ENCODE data around the gene C1QTNF1. TPM values are rescaled to one million over a fixed set of nuclear protein-coding genes. Genes with fewer than 3 reads are reported as not detected.
"Not testable (repeated sequence)": the region's sequence is repeated elsewhere in the genome, so short reads cannot be mapped to it uniquely, and the experiment has no call there.

The C1QTNF1 gene
- total RNA-seq, 1 donor from 2014 or later: 14.6 TPM

DNA sequence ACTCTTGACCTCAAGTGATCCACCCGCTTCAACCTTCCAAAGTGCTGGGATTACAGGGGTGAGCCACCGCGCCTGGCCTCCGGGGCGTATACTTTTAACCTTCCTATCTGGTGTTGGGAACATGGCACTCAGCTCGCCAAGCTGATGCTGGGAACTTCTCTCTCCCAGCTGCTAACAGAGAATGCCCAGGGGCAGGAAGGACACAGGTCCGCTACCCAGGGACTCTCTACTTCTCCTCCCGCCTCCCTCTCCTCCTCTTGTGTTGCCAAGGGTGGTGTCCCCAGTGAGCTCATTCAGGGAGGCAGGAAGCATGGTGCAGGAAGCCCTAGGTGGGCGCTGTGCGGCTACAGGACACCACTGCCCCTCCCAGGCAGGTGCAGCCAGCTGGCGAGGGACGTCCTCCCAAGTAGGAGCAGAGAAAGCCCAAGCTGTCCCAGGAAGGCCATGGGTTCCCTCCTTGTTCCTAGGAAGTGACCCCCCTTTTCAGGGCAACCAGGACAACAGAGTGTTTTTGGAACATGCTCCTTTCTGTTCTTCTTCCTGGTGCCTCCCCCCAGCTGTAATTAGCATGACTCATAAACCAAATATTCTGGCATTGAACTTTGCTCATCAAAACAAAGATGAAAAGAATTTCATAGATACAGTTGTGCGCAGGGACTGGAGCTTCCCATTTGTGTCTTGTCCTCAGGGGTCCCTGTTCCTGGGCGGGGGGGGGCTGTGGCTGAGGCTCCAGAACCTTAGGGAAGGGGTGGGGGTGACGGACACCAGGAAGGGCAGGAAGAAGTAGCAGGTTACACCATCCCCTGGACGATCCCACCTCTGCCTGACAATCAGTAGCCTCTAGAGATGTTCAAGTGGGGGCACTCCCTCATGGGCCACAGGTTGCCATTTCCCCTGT is 2.7 kb downstream of the C1QTNF1 start:
- peak; percentile 43 for DNase-seq

DNA sequence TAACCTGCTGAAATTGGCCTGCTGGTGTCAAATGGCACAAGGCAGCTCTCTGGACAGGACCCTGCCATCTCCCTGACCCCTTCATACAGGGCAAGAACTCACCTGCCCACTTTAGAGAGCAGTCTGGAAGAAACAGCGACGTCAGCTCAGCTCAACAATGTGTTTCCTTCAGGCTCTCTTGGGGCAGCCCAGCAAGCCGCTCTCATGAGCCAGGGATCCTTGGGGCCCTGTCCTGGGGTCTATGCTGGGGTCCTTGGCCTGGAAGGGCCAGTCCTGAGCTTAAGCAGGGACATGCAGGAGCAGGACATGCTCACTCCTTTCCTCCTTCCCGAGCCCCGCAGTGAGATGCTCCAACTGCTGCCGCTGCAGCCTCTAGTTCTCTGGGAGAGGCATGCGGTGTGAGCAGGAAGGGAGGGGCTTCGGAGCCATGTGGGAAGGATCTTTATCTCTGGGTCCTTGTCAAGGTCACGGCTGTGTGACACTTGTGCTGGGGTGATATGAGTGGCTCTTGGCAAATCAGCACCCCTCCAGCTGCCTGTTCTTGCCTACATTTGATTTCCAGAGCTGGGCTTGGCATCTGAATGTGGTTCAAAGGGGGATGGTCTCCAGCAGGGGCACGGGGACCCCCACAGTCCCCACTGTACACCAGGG is 3.4 kb downstream of the C1QTNF1 start:
- DNase-seq: peak; percentile 33

DNA sequence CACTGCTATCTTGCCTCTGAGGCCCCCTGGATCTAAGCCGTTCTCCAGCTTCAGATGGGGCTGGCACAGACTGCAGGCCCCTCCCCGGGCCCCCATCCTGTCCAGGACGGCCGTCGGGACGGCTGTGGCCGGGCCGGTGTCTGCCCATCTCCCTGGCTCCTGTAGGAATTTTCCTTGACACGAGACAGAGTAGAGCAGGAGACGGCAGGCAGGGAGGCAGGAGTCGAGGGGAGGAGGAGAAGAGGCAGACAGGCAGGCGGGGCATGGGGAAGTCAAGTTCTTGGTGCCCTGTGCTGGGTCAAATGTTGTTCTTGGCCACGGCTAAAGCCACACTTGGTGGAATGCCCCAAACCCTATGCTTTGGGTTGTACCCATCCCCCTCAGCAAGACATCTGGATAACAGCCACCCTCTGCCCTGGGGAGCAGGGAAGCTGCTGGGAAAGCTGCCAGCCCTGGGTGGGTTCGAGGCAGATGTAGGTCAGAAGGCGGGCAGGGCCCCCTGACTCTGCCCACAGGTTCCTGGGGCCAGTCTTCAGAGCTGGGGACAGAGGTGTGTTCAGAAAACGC is 4.0 kb downstream of the C1QTNF1 start:
- no peak for DNase-seq

- no peak for DNase-seq
Observed at GRCh38 chr17:79028496-79029326, 4.7 kb downstream of the C1QTNF1 start.

DNA sequence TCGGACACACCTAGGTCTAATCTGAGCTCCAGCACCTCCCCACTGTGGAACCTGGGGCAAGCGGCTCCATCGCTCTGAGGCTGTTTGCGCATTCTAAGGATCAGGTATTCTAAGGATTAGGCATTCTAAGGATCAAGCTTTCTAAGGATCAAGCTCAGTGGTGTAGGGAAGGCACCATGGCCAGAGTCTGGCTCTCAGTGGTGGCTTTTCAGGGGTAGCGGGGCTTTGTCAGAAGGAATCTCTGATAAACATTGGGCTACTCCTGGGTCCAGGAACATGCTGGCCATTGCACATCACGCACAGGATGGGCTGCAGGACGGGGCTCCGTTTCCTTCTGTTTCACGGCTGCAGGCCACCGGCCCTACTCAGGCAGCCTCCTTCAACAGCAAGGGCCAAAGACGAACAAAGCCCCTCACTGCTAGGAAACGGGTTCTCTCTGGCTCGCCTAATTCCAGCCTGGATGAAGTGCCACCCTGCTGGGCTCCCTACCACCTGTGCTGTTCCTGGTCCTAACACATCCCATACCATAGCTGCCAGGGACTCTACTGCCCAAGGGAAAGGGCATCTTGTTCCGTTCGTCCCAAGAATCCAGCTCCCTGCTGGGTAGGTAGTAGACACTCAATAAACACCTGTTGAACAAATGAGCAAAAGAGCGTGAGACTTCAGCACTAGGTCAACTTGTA is 5.5 kb downstream of the C1QTNF1 start:
- no peak for DNase-seq

GRCh38 chr17:79030636-79031035 is 6.7 kb downstream of the C1QTNF1 start:
- DNase-seq: not testable (repeated sequence)

GRCh38 chr17:79031996-79032875 is 8.3 kb downstream of the C1QTNF1 start:
- DNase-seq: no peak

DNA sequence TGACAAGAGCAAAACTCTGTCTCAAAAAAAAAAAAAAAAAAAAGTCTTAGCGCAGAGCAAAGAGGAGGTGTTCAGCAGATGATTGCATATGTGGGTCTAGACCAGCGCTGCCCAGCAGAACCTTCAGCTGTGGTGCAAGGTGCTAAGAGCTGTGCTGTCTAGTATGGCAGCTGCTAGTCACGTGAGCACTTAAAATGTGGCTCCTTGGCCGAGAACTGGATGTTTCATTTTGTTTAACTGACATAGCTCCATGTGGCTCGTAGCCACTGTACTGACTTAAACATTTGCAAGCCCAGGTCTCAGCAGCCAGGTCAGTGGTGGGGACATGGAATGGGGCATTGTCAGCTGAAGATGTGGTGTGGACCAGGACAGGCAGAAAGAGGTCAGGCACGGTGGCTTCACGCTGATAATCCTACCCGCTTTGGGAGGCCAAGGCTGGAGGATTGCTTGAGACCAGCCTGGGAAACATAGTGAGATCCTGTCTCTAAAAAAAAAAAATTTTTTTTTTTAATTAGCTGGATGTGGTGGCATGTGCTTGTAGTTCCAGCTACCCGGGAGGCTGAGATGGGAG is 9.2 kb downstream of the C1QTNF1 start:
- DNase-seq: no peak

DNA sequence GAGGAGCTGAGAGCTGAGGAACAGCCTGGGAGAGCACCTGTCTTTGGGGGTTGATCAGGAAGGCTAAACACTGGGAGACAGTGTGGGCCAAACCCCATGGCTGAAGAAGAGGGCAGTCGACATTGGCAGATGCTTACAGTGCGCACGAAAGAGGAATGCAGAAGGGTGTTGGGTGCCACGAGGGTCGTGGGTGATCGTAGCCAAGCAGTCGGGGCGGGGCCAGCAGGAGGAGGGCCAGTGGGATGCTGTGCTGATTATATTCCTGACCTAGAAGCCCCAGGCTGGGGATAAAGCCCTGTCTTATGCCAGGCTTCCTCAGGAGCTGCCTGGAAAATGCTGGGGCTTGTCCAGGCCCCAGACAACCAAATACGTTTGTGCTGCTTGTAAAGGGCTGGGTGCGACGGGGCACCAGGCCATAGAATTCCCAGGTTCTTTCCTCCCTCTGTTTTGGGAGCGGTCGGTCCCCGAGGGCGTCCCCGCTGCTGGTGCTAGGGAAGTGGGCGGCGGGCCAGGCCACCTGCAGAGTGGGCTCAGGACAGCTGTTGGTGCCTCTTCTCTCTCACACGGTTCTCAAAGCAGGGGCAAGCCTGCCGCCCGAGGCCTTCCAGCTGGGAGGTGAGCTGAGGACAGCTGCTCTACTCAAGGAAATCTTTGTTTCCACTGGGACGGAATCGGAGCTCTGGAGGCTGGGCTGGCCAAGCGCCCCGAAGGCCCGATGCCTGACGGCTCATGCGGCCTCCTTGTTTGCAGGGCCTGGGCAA is 10.0 kb downstream of the C1QTNF1 start:
- no peak for DNase-seq

DNA sequence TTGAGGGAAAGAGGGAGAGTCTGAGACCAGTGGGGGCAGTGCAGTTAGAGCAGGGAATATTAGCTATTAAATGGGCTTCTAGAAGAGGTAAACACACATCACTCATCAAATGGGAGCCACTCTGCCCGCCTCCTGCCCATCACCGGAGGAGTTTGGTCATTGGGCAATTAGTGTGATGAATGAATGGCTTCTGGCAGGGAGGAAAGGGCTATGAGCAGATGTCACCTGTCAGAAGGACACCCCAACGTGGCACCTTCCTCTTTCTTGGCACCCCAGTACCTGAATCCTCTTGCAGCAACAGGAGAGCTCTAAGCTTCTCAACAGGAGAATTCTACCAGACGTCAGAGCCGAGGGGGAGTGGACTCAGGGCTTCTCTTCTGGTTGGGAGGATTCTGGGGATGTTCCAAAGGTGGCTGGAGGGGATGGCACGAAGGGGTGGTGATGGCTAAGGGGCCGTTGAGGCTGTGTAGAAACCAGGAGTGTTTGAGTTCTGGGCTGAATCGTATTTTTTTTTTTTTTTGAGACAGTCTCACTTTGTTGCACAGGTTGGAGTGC is 11.0 kb downstream of the C1QTNF1 start:
- DNase-seq: no peak

GRCh38 chr17:79035686-79036085 is 11.7 kb downstream of the C1QTNF1 start:
- no peak for DNase-seq

GRCh38 chr17:79036181-79036580 is 12.2 kb downstream of the C1QTNF1 start:
- DNase-seq: no peak

GRCh38 chr17:79036596-79036995 is 12.6 kb downstream of the C1QTNF1 start:
- DNase-seq: peak; percentile 91

- DNase-seq: no peak
Observed at GRCh38 chr17:79038545-79039135, 14.7 kb downstream of the C1QTNF1 start.

- no peak for DNase-seq
Observed at GRCh38 chr17:79039171-79039570, 15.2 kb downstream of the C1QTNF1 start.

GRCh38 chr17:79039886-79040285 is 15.9 kb downstream of the C1QTNF1 start:
- no peak for DNase-seq

DNA sequence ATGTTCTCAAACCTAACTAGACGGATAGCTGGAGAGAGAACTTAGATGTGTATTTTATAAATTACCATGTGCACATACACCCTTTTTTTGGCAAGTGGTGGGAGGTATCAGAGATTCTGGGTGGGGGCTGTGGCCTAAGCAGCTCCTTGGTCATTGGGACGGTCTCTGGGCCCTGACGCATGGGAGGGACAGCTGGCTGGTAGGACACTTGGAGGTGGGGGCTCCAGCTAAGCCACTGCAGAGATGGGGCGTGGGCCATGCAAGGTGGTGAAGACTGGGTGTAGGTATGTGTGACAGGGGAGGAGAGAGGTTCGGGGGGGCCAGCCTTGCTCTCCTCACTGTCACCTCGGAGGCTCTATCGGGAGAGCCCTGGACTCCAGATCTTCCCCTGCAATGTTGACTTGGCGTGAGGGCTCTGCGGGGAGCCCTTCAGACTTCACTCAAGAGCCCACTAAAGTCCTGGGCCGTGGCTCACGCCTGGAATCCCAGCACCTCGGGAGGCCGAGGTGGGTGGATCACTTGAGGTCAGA is 17.1 kb downstream of the C1QTNF1 start:
- no peak for DNase-seq

GRCh38 chr17:79041723-79042420 is 17.9 kb downstream of the C1QTNF1 start:
- no peak for DNase-seq

All from dermis blood vessel endothelial cell (primary cell).